GM23248 (cell line): ENCODE measurements around the gene NDUFS7. TPM values are rescaled to one million over a fixed set of nuclear protein-coding genes. Genes with fewer than 3 reads are reported as not detected.

Experiments
- DNase-seq: peaks from one replicate; pipeline ENCODE4 v3.0.0-alpha.2; 2015
- H2AFZ ChIP-seq: fragments of 200-600 bp; sonication (generic); 2 replicates; pipeline ENCODE4 v1.6.1; 2016; ENCODE audit warnings: antibody characterized with exemption
- H3F3A ChIP-seq: fragments of 200-600 bp; sonication (generic); 2 replicates; pipeline ENCODE4 v1.6.1; 2016; ENCODE audit warnings: mild to moderate bottlenecking, antibody characterized with exemption, mixed run types; ENCODE audit not compliant: insufficient read depth
- H3K27ac ChIP-seq: fragments of 200-600 bp; sonication (generic); 2 replicates; pipeline ENCODE4 v1.5.1; 2016; ENCODE audit warnings: mild to moderate bottlenecking
- H3K27me3 ChIP-seq: fragments of 200-600 bp; sonication (generic); replicated peaks from 2 replicates; pipeline ENCODE4 v1.6.1; 2016; ENCODE audit warnings: mild to moderate bottlenecking; ENCODE audit not compliant: insufficient read depth
- H3K36me3 ChIP-seq: fragments of 200-600 bp; sonication (generic); 2 replicates; pipeline ENCODE4 v1.6.1; 2016; ENCODE audit warnings: low read depth, mild to moderate bottlenecking
- H3K4me1 ChIP-seq: fragments of 200-600 bp; sonication (generic); 2 replicates; pipeline ENCODE4 v1.6.1; 2016; ENCODE audit warnings: mild to moderate bottlenecking; ENCODE audit not compliant: insufficient read depth
- H3K4me2 ChIP-seq: fragments of 200-600 bp; sonication (generic); one replicate; pipeline ENCODE4 v1.6.1; 2016; ENCODE audit warnings: mild to moderate bottlenecking; ENCODE audit not compliant: unreplicated experiment
- H3K4me3 ChIP-seq: fragments of 200-600 bp; sonication (generic); 2 replicates; pipeline ENCODE4 v1.5.1; 2016; ENCODE audit warnings: mild to moderate bottlenecking
- H3K79me2 ChIP-seq: fragments of 200-600 bp; sonication (generic); 2 replicates; pipeline ENCODE4 v1.6.1; 2016; ENCODE audit warnings: mild to moderate bottlenecking; ENCODE audit not compliant: insufficient read depth
- H3K9ac ChIP-seq: fragments of 200-600 bp; sonication (generic); 2 replicates; pipeline ENCODE4 v1.6.1; 2016; ENCODE audit warnings: mild to moderate bottlenecking
- H3K9me2 ChIP-seq: fragments of 200-600 bp; sonication (generic); 2 replicates; pipeline ENCODE4 v1.6.1; 2016; ENCODE audit warnings: mixed run types, mild to moderate bottlenecking, moderate library complexity; ENCODE audit not compliant: insufficient read depth
- H3K9me3 ChIP-seq: fragments of 200-600 bp; sonication (generic); one replicate; pipeline ENCODE4 v1.6.1; 2017; ENCODE audit warnings: low read depth
- H4K20me1 ChIP-seq: fragments of 200-600 bp; sonication (generic); 2 replicates; pipeline ENCODE4 v1.6.0; 2016; ENCODE audit not compliant: insufficient read depth
- EZH2 ChIP-seq: fragments of 200-600 bp; sonication (generic); IDR thresholded peaks from 2 replicates; pipeline ENCODE4 v1.6.1; 2018; ENCODE audit warnings: antibody characterized with exemption, mild to moderate bottlenecking; ENCODE audit not compliant: insufficient read depth, poor library complexity, severe bottlenecking
- EZH2phosphoT487 ChIP-seq: fragments of 200-600 bp; sonication (generic); IDR thresholded peaks from 2 replicates; pipeline ENCODE4 v1.6.1; 2018; ENCODE audit warnings: antibody characterized with exemption, moderate library complexity, mild to moderate bottlenecking, low read depth; ENCODE audit not compliant: insufficient read depth
- WGBS, 2 experiments: methylation state at CpG; one replicate each; pipeline ENCODE4 v1.1.6; 2015 to 2017; ENCODE audit warnings: low lambda C conversion rate in 2 of 2, low coverage in 1 of 2; ENCODE audit errors: missing lambda C conversion rate in 2 of 2; 5-methylcytosine and 5-hydroxymethylcytosine counted together
- in situ Hi-C: fragments of 300-500 bp; cut with MboI; formaldehyde crosslinking; loops from 2 replicates; pipeline ENCODE4 v1.15.0; 2020
- polyA plus RNA-seq: library from polyadenylated mRNA; unstranded; fragments of >200 nt; fragmentation: Nextera tagmentation; extraction: Ambion mirVana; gene quantifications from 2 replicates; pipeline ENCODE4 v1.2.1, GENCODE V29; 2016
- total RNA-seq: library from RNA; depleted of rRNA; stranded (reverse); fragments of >200 nt; shearing (Covaris generic); gene quantifications from 2 replicates; pipeline ENCODE4 v1.2.3, GENCODE V29; 2014

The NDUFS7 gene
- total and polyA plus RNA-seq, 2 experiments from 2014 or later: 67.1 to 173 TPM

DNA sequence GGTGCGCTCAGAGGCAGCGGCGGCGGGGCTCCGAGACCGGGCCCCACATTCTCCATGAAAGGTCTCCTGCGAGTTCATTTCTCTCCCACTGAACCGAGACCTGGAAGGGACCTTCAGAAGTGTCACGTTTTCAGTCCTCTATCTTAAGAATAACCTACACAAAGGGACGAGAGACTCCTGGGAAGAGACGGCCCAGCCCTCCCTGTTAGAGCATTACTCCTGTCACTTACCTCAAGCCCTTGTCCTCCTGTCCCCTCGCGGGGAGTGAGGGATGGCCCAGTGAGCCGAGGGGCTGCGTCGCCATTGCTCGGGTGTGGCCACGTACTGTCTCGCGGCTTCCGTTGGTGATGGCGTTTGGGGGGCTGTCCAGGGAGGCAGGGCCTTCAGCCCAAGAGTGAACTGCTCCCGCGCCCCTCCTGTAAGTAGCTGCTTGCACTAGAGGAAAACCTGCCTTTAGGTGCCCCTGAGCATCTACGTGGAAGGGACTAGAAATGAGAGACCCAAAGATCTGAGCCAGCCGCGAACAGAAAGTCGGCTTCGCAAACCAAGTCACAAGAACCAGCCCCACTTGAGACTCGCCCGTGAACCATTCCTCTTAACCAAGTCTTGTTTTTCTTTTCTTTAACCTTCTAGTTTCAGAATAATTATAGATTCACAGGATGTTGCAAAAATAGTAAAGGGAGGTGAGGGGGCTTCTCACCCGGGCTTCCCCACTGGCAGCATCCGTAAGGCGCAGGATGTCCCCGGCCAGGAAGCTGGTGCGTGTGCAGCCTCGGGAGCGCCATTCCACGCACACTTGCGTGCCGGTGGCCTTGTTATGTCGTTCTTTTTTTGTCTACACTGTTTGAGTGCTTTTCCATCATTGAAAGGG, 21.1 kb upstream of the NDUFS7 start:
- H3K4me2 ChIP-seq: peak overlapping the region; percentile 85

DNA sequence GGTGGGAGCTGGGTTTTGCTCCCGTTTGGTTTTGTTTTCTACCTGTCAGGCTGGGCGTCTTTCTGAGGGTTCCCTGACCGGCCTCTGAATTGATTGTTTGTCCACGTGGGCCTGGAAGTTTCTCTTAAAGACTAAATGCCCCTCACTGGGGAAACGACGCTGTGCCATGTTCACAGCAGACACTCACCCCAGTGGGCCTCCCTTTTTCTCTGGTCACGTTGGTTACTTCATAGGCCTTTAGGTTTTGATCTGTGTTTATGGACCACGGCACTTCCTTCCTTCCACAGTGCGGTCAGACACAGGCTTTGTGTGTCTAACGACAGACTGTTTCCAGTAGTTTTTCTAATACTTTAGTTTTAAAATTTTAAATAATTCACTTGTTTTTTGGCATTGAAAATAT, 20.1 kb upstream of the NDUFS7 start:
- Histone ChIP-seq H3K27me3 (no peaks in the 10 kb centered on the region), H3K9me2 (no peaks in the 10 kb centered on the region), H3K27ac (no peak overlapping the region), H3K4me2 (no peak overlapping the region), H3K79me2 (peaks cover 31% of the 10 kb centered on the region), H3K9ac (no peak overlapping the region), H3K9me3 (no peaks in the 10 kb centered on the region), H3K36me3 (peaks cover 26% of the 10 kb centered on the region; the same call in 1 of the 2 replicates), H3K4me1 (peaks cover 22% of the 10 kb centered on the region), H2AFZ (no peak overlapping the region), H3K4me3 (no peak overlapping the region), H4K20me1 (no peaks in the 10 kb centered on the region), H3F3A (peaks cover 33% of the 10 kb centered on the region)
- in situ Hi-C loops: no loop called here
- WGBS, 2 experiments: 89% methylated on average over 10 of the region's 10 CpGs
- DNase-seq: no peak
- no peak for TF ChIP-seq EZH2
- TF ChIP-seq EZH2phosphoT487: no peak

More for the DNA sequence above, 21.1 kb upstream of the NDUFS7 start:
- Histone ChIP-seq H3K27ac (peak overlapping the region; percentile 97), H3F3A (peaks cover 33% of the 10 kb centered on the region), H3K79me2 (peaks cover 31% of the 10 kb centered on the region), H4K20me1 (no peaks in the 10 kb centered on the region), H3K9ac (peak overlapping the region; percentile 84; the same call in 1 of the 2 replicates), H3K9me2 (no peaks in the 10 kb centered on the region), H3K4me3 (peak overlapping the region; percentile 71; the same call in 1 of the 2 replicates), H2AFZ (no peak overlapping the region), H3K27me3 (no peaks in the 10 kb centered on the region), H3K36me3 (peaks cover 32% of the 10 kb centered on the region; the same call in 1 of the 2 replicates), H3K4me1 (peaks cover 22% of the 10 kb centered on the region), H3K9me3 (no peaks in the 10 kb centered on the region)
- in situ Hi-C loops: no loop called here
- WGBS, 2 experiments: 95 to 96% methylated on average over 42 of the region's 42 CpGs
- no peak for DNase-seq
- TF ChIP-seq EZH2phosphoT487: no peak

DNA sequence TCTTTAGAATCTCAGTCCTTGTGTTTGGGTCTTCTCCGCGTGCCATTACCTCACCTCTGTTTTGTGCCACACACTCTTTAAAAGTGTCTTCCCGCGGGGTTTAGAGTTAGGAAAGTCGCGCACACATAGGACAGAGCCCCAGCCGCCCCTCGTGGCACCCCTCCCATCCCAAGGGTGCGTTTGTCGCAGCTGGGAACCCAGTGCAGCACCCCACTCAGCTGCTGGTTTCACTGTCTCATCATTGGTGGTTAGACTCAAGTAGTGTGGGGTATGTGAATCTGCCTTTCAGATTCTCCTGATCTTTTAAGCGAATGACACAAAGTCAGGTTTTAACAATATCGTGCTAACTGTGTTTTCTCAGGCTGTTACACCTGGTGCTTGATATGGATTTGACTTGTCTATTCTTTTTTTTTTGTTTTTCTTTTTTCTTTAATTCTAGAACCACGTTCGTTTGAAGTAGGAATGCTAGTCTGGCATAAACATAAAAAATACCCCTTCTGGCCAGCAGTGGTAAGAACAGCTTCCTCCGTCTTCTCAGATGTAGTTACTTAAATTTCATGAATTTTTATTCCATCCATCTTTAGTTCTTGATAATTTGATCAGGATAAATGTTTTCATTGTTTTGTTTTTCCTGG, 19.5 kb upstream of the NDUFS7 start:
- in situ Hi-C loops: no loop called here
- no peak overlapping the region for H3K27ac ChIP-seq
- H3K36me3 ChIP-seq: peaks cover 26% of the 10 kb centered on the region; the same call in 1 of the 2 replicates
- H3K9me2 ChIP-seq: no peaks in the 10 kb centered on the region
- no peak overlapping the region for H2AFZ ChIP-seq
- H4K20me1 ChIP-seq: no peaks in the 10 kb centered on the region
- peaks cover 32% of the 10 kb centered on the region for H3F3A ChIP-seq
- no peak overlapping the region for H3K9ac ChIP-seq
- DNase-seq: peak; percentile 31
- no peaks in the 10 kb centered on the region for H3K9me3 ChIP-seq
- TF ChIP-seq EZH2 (no peak), EZH2phosphoT487 (no peak)
- 82 to 87% methylated on average over 15 of the region's 15 CpGs for WGBS, 2 experiments
- H3K4me3 ChIP-seq: no peak overlapping the region
- H3K27me3 ChIP-seq: no peaks in the 10 kb centered on the region
- no peak overlapping the region for H3K4me2 ChIP-seq
- H3K4me1 ChIP-seq: peaks cover 22% of the 10 kb centered on the region
- H3K79me2 ChIP-seq: peaks cover 31% of the 10 kb centered on the region

DNA sequence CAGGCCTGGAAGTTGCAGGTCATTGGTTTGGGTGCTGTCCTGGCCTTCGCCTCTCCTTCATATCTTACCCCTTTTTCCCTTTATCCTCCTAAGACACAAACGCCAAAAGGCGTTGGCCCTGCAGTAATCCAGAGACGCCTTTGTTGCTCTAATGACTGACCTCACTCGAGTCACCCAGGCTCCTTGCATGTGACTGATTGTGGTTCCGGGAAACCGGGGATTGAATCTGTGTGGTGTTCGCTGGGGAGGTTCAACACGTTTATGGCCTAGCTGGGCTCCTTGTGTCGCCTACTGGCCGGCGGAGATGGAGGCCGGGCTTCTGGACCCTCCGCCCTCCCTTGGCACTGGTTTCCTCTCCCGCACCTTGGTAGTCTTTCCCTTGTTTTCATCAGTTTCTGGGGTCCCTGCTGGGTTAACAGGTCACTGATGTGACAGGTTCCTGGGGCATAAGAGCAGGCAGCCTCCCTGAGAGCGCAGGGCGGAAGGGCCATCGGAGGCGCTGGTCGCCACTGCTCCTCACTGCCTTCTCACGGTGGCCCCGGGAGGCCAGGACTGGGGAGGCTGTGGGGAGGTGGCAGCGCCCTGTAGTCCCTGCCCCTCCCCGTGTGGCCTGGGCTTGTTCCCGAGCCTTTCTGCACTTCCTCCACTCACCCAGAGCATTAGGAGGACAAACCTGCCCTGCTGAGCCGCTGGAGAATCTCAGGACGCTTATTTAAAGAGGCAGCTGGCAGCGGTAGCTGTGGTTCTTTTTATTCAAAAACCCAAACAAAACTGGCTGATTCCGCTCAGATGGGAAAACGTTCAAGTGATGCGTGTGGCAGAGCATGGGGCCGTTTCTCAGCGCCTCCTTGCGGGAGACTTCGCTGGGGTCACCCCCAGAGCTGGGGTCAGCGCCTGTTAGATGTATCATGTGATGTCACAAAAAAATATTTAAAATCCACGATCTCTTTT, 18.1 kb upstream of the NDUFS7 start:
- Histone ChIP-seq H3F3A (peaks cover 19% of the 10 kb centered on the region), H3K4me1 (peaks cover 17% of the 10 kb centered on the region), H3K9me2 (no peaks in the 10 kb centered on the region), H2AFZ (no peak overlapping the region), H3K4me3 (no peak overlapping the region), H3K27me3 (no peaks in the 10 kb centered on the region), H3K4me2 (no peak overlapping the region), H3K27ac (no peak overlapping the region), H3K9ac (no peak overlapping the region), H3K9me3 (no peaks in the 10 kb centered on the region), H3K79me2 (peaks cover 31% of the 10 kb centered on the region), H4K20me1 (no peaks in the 10 kb centered on the region), H3K36me3 (peaks cover 26% of the 10 kb centered on the region; the same call in 1 of the 2 replicates)
- WGBS, 2 experiments: 87 to 90% methylated on average over 37 of the region's 37 CpGs
- DNase-seq: no peak
- in situ Hi-C loops: no loop called here
- TF ChIP-seq EZH2 (no peak), EZH2phosphoT487 (no peak)
